Measurements from ENCODE around the gene VSX1. TPM values are rescaled to one million over a fixed set of nuclear protein-coding genes. Genes with fewer than 3 reads are reported as not detected.

The VSX1 gene
- total RNA-seq, 1 donor from 2014 or later = not detected

DNA sequence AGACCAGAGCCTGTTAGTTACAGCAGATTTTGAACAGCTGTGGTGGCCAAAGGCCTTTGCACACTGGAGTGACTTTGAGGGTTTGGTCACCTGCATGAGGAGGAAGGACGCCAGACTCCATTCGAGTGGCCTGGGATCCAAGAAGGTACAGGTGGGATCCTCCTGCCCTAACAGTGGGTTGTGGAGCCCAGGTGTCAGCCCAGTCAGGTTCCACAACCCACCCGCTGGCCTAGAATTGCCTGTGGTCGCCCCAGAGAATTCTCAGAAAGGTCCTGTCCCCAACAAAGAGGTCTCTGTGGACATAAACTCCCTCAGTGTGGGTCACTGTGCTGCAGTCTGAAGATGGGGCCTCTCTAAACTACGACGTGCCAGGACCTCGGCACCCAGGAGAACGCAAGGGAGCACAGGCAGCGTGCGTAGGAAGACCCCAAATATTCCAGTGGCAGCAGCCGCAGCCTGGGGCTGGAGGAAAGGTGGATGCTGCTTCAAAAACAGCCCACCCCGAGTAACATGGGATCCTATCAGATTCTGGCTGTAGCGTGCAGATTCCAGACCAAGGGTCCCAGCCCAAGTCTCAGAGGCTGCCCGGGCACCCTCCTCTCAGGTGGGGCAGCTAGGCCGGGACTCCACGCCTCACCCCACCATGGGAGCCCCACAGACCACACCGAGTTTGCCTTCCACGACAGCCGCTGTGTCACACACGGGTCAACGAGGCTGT lies 40.0 kb downstream of the VSX1 start:
- Mint-ChIP-seq H3K36me3 (ENCODE audit: insufficient read depth) (no peaks in the 10 kb centered on the region), H3K4me3 (ENCODE audit: low read depth) (no peak overlapping the region), H3K9me3 (ENCODE audit: low read depth) (no peaks in the 10 kb centered on the region), H3K27ac (no peak overlapping the region), H3K27me3 (peaks cover 3% of the 10 kb centered on the region), H3K4me1 (ENCODE audit: low read depth) (no peaks in the 10 kb centered on the region)
- DNase-seq (ENCODE audit: low spot score, unreplicated experiment) = no peak
- TF ChIP-seq, protein P1, sequence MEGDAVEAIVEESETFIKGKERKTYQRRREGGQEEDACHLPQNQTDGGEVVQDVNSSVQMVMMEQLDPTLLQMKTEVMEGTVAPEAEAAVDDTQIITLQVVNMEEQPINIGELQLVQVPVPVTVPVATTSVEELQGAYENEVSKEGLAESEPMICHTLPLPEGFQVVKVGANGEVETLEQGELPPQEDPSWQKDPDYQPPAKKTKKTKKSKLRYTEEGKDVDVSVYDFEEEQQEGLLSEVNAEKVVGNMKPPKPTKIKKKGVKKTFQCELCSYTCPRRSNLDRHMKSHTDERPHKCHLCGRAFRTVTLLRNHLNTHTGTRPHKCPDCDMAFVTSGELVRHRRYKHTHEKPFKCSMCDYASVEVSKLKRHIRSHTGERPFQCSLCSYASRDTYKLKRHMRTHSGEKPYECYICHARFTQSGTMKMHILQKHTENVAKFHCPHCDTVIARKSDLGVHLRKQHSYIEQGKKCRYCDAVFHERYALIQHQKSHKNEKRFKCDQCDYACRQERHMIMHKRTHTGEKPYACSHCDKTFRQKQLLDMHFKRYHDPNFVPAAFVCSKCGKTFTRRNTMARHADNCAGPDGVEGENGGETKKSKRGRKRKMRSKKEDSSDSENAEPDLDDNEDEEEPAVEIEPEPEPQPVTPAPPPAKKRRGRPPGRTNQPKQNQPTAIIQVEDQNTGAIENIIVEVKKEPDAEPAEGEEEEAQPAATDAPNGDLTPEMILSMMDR (IDR thresholded peaks at IDR 0.05; ENCODE audit: unreplicated experiment) = no peak

DNA sequence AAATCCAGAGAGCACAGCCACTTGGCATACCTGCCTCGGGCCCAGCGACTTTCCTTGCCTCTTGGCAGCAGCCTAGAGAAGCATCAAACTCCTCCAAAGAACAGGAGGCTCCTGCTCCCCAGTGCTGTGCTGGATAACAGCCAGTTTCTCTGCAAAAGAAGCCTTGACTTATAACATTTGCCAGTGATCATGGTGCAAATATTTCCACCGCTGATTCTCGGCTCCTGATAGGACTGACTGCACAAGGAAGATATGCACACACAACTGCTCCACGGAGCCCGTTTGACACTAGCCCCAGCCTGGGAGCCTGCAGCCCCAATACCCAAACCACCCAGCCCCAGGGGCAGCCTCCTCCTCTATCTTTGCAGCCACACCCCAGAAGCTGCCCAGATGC lies 41.5 kb downstream of the VSX1 start:
- Mint-ChIP-seq H3K27ac (no peak overlapping the region), H3K36me3 (ENCODE audit: insufficient read depth) (no peaks in the 10 kb centered on the region), H3K4me1 (ENCODE audit: low read depth) (no peaks in the 10 kb centered on the region), H3K4me3 (ENCODE audit: low read depth) (no peak overlapping the region), H3K9me3 (ENCODE audit: low read depth) (no peaks in the 10 kb centered on the region), H3K27me3 (no peaks in the 10 kb centered on the region)
- no peak for DNase-seq (ENCODE audit: low spot score, unreplicated experiment)
- TF ChIP-seq, protein P1 (IDR thresholded peaks at IDR 0.05; ENCODE audit: unreplicated experiment) = no peak

DNA sequence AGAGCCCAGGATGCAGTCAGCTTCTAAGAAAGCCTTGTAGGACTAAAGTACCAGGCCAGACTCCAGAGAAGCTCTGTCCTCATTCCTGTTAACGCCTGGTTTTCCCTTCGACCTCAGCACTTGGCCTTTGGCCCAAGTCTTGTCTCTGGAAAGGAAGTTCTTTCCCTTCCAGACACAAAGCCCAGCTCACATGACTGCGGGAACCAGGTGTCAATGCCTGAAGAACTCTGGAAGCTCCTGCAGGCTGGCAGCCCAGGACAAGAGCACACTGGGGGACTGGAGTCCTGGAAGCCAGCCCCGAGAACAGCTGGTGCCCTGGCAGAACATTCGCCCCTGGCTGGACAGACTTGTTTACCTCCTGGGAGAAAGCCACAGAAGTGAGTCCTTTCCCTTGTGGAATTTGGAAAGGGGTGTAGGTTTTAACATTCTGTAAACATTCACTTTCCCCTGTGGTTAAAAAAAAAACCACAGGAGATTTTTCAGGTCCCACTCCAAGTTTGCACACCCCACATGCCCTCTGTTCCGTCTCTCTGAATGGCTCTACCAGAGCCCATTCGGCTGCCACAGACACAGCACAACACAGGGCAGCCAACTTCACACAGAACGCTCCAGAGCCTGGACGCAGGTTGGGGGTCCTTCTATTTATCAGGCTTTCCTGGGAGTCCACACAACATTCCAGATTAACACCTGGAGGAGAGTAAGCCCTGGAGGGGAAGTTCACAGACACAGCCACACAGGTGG lies 42.1 kb downstream of the VSX1 start:
- Mint-ChIP-seq H3K36me3 (ENCODE audit: insufficient read depth) (no peaks in the 10 kb centered on the region), H3K9me3 (ENCODE audit: low read depth) (no peaks in the 10 kb centered on the region), H3K27ac (no peak overlapping the region), H3K4me1 (ENCODE audit: low read depth) (no peaks in the 10 kb centered on the region), H3K4me3 (ENCODE audit: low read depth) (no peak overlapping the region), H3K27me3 (no peaks in the 10 kb centered on the region)
- DNase-seq (ENCODE audit: low spot score, unreplicated experiment) = no peak
- TF ChIP-seq, protein P1 (IDR thresholded peaks at IDR 0.05; ENCODE audit: unreplicated experiment) = no peak

DNA sequence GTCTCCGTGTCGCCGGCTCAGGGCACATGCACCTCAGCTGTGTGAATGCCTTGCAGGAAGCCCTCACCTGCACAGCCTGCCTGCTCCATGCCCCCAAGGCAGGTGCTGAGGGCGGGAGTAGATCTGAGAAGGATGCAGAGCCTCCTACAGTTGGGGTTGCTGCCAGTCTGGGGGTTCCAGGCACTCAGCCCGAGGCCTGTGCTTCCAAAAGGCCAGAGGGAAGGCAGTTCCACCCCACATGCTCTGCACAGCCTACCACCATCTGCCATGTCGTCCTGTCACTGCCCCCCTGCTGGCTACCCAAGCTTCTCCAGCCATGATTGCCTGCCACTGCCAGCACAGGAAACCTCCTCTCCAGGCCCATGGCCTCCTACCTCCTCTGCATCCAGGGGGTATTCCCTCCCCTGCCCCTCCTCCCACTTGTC lies 43.3 kb downstream of the VSX1 start:
- Mint-ChIP-seq H3K4me1 (ENCODE audit: low read depth) (no peaks in the 10 kb centered on the region), H3K27ac (no peak overlapping the region), H3K27me3 (no peaks in the 10 kb centered on the region), H3K9me3 (ENCODE audit: low read depth) (no peaks in the 10 kb centered on the region), H3K36me3 (ENCODE audit: insufficient read depth) (no peaks in the 10 kb centered on the region), H3K4me3 (ENCODE audit: low read depth) (no peak overlapping the region)
- TF ChIP-seq, protein P1 (IDR thresholded peaks at IDR 0.05; ENCODE audit: unreplicated experiment) = no peak
- DNase-seq (ENCODE audit: low spot score, unreplicated experiment) = no peak

DNA sequence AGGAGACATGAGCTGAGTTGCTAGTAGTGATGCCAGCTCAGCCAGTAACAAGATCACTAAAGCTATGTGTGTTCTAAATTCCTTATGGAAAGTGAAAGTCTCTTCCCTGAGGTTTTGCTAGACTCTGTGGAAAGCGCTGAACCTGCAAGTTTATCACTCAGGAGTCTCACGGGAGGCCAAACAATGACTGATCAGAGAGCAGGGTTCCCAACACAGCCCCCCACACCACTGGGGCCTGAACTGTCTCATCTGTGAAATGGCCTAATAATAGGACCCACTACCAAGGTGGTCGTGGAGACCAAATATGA lies 43.9 kb downstream of the VSX1 start:
- H3K36me3 Mint-ChIP-seq (ENCODE audit: insufficient read depth) = no peaks in the 10 kb centered on the region
- no peaks in the 10 kb centered on the region for H3K9me3 Mint-ChIP-seq (ENCODE audit: low read depth)
- DNase-seq (ENCODE audit: low spot score, unreplicated experiment) = no peak

More for the DNA sequence above, 43.9 kb downstream of the VSX1 start:
- Mint-ChIP-seq H3K4me3 (ENCODE audit: low read depth) (no peak overlapping the region), H3K27me3 (no peaks in the 10 kb centered on the region), H3K4me1 (ENCODE audit: low read depth) (no peaks in the 10 kb centered on the region), H3K27ac (no peak overlapping the region)
- TF ChIP-seq, protein P1 (IDR thresholded peaks at IDR 0.05; ENCODE audit: unreplicated experiment) = no peak

All from progenitor cell of endocrine pancreas (in vitro differentiated cells).